Urinary bladder (tissue), 4 donors: ENCODE results near the gene NCOA1. TPM values are rescaled to one million over a fixed set of nuclear protein-coding genes. Genes with fewer than 3 reads are reported as not detected.
A peak's percentile ranks its signal among the peaks of the same experiment; 100 is the strongest.

Experiments used
- DNase-seq: peaks from one replicate; pipeline ENCODE4 v3.0.0-alpha.2; 2015; ENCODE audit errors: extremely low spot score
- H3K27ac ChIP-seq: one replicate; pipeline ENCODE4 v1.5.1; 2013; ENCODE audit warnings: low read depth, mild to moderate bottlenecking, moderate library complexity
- H3K36me3 ChIP-seq: one replicate; pipeline ENCODE4 v1.6.1; 2013; ENCODE audit warnings: mild to moderate bottlenecking, moderate library complexity; ENCODE audit not compliant: insufficient read depth
- H3K4me1 ChIP-seq: one replicate; pipeline ENCODE4 v1.6.1; 2013; ENCODE audit warnings: mild to moderate bottlenecking, moderate library complexity; ENCODE audit not compliant: insufficient read depth
- H3K4me3 ChIP-seq: one replicate; pipeline ENCODE4 v1.5.1; 2013; ENCODE audit warnings: low read depth, low read length
- WGBS: extraction: QIAGEN DNeasy Blood & Tissue Kit; methylation state at CpG from one replicate; pipeline ENCODE4 v1.1.7; 2013; 5-methylcytosine and 5-hydroxymethylcytosine counted together
- polyA plus RNA-seq: library from polyadenylated mRNA; stranded (reverse); fragments of 200-250 nt; gene quantifications from one replicate; pipeline ENCODE4 v1.2.3, GENCODE V29; 2013
- total RNA-seq: library from RNA; depleted of rRNA; stranded (reverse); fragments of >200 nt; gene quantifications from one replicate; pipeline ENCODE4 v1.2.3, GENCODE V29; 2014
- donor health status: healthy with polysubstance abuse.
- donor health status: healthy.

The NCOA1 gene
- total and polyA plus RNA-seq, 2 donors: 24.4 to 107 TPM

DNA sequence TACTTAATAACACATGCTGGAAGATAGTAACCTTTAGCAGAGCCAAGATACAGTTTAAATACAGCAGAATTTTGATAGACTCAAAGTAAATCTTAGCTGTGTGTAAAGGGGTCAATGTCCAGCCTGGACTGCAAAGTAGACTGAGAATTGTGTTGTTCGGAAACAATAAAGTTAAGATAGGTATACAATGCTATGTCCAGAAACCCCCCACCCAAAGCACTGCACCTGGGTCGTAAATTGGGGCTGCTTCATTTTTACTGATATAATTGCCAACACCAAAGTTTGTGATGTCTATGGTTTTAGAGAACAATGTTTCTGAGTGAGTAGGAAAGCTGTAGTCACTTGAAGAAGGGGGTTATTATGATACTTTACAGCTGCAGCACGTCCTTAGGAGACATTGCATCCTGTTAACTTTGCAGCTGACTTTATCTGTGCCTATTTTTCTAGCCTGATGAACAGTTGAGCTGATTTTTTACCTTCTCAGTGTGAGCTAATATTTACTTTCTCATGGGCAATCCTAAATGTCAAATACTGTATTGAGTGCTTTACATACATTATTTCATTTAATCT lies 4.3 kb upstream of the NCOA1 start:
- H3K36me3 ChIP-seq: no peaks in the 10 kb centered on the region
- H3K4me3 ChIP-seq: no peak overlapping the region
- WGBS: 84% methylated on average over 3 of the region's 3 CpGs
- no peak for DNase-seq
- no peak overlapping the region for H3K27ac ChIP-seq
- H3K4me1 ChIP-seq: no peaks in the 10 kb centered on the region

GRCh38 chr2:24489465-24490180 lies 1.4 kb upstream of the NCOA1 start:
- Histone ChIP-seq H3K4me3 (no peak overlapping the region), H3K4me1 (no peaks in the 10 kb centered on the region), H3K36me3 (no peaks in the 10 kb centered on the region), H3K27ac (no peak overlapping the region)
- whole genome bisulfite sequencing: 76% methylated on average over 14 of the region's 14 CpGs
- DNase-seq: no peak

DNA sequence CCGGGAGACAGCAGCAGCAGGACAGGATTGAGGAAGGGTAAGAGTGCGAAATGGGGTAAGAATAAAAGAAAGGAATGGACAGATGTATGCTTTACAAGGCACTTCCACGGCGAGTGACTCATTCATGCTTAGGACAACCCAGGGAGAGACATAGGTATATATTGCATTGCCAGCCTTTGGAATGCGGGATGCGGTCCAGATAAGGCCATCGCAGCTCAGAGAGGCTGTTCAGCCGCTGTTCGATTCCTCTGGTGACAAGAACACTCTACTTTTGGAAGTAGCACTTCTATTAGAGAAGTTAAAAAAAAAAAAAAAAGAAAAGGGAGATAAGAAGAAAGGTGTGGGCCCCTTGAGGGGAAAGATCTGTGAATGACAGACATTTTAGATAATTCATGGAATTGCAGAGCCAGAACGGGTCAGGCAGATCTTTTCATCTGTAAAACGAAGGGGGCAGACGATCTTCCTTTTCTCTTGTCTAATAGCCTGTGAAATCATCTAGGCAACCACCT lies 819 bp upstream of the NCOA1 start:
- Histone ChIP-seq H3K27ac (peak overlapping the region; percentile 98), H3K4me3 (peak overlapping the region; percentile 97), H3K36me3 (no peaks in the 10 kb centered on the region), H3K4me1 (no peaks in the 10 kb centered on the region)
- 31% methylated on average over 12 of the region's 12 CpGs for WGBS
- DNase-seq: no peak

GRCh38 chr2:24491542-24492420 lies 727 bp downstream of the NCOA1 start:
- under 1% methylated on average over 100 of the region's 100 CpGs for WGBS
- peak overlapping the region; percentile 97 for H3K4me3 ChIP-seq
- H3K4me1 ChIP-seq: no peaks in the 10 kb centered on the region
- H3K27ac ChIP-seq: peak overlapping the region; percentile 83
- H3K36me3 ChIP-seq: no peaks in the 10 kb centered on the region
- DNase-seq: no peak

- WGBS: 27% methylated on average over 16 of the region's 16 CpGs
Observed at GRCh38 chr2:24492421-24493279, 1.6 kb downstream of the NCOA1 start.

GRCh38 chr2:24493713-24494112 lies 2.7 kb downstream of the NCOA1 start:
- 71% methylated on average over 1 of the region's 1 CpG for WGBS
- no peak overlapping the region for H3K4me3 ChIP-seq
- no peak overlapping the region for H3K27ac ChIP-seq
- H3K4me1 ChIP-seq: no peaks in the 10 kb centered on the region
- H3K36me3 ChIP-seq: no peaks in the 10 kb centered on the region
- DNase-seq: no peak

More at GRCh38 chr2:24492421-24493279, 1.6 kb downstream of the NCOA1 start:
- no peak for DNase-seq
- Histone ChIP-seq H3K4me3 (peak overlapping the region; percentile 97), H3K36me3 (no peaks in the 10 kb centered on the region), H3K27ac (no peak overlapping the region), H3K4me1 (no peaks in the 10 kb centered on the region)

DNA sequence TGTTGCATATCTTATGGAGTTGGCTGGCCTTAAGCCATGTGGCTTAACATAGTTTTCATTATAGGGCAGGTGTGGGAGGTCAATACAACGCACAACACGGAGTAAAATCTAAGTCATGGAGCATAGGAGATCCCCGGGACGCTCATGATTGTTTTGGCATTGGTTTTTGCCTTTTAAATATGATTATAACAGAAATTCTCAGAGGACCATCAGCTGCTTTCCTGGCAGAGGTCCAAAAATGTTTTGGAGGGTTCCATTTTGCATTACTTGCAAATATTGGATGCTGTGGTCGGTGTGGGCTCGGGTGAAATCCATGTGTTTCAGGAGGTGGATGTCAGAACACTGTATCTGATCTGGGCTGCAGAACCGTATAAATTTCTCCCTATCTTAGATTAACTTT lies 3.4 kb downstream of the NCOA1 start:
- no peak for DNase-seq
- H3K27ac ChIP-seq: no peak overlapping the region
- no peak overlapping the region for H3K4me3 ChIP-seq
- WGBS: 84% methylated on average over 7 of the region's 7 CpGs
- no peaks in the 10 kb centered on the region for H3K4me1 ChIP-seq
- H3K36me3 ChIP-seq: no peaks in the 10 kb centered on the region

- H3K27ac ChIP-seq: no peak overlapping the region
- no peak overlapping the region for H3K4me3 ChIP-seq
- 87% methylated on average over 4 of the region's 4 CpGs for WGBS
- DNase-seq: no peak
- H3K36me3 ChIP-seq: no peaks in the 10 kb centered on the region
- no peaks in the 10 kb centered on the region for H3K4me1 ChIP-seq
Observed at GRCh38 chr2:24495451-24495850, 4.4 kb downstream of the NCOA1 start.

- no peak for DNase-seq
- no peaks in the 10 kb centered on the region for H3K36me3 ChIP-seq
- H3K27ac ChIP-seq: no peak overlapping the region
- no peak overlapping the region for H3K4me3 ChIP-seq
- H3K4me1 ChIP-seq: no peaks in the 10 kb centered on the region
- WGBS: 92% methylated on average over 4 of the region's 4 CpGs
Observed at GRCh38 chr2:24496959-24497358, 5.9 kb downstream of the NCOA1 start.

DNA sequence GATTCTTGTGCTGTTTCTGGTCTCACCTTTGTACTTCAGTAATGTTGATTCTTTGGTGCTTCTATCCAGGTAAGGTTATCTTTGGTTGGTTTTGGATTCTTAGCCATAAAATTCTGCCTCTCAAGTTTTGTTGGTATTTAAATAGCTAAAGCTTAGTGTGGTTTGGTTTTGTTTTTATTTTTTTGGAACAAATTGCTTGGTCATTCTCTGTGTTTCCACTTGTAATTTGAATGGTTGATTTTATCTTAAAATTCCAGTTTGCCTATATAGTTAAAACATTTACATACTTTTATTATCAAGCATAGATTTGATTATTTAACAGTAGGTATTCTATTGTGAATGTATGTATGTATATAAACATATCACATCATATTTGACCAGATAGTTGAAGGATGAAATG lies 6.6 kb downstream of the NCOA1 start:
- no peak overlapping the region for H3K27ac ChIP-seq
- H3K36me3 ChIP-seq: no peaks in the 10 kb centered on the region
- DNase-seq: no peak
- H3K4me3 ChIP-seq: no peak overlapping the region
- H3K4me1 ChIP-seq: no peaks in the 10 kb centered on the region

- no peak for DNase-seq
- Histone ChIP-seq H3K4me1 (no peaks in the 10 kb centered on the region), H3K4me3 (no peak overlapping the region), H3K27ac (no peak overlapping the region), H3K36me3 (no peaks in the 10 kb centered on the region)
- 96% methylated on average over 4 of the region's 4 CpGs for WGBS
Observed at GRCh38 chr2:24498121-24498520, 7.1 kb downstream of the NCOA1 start.

DNA sequence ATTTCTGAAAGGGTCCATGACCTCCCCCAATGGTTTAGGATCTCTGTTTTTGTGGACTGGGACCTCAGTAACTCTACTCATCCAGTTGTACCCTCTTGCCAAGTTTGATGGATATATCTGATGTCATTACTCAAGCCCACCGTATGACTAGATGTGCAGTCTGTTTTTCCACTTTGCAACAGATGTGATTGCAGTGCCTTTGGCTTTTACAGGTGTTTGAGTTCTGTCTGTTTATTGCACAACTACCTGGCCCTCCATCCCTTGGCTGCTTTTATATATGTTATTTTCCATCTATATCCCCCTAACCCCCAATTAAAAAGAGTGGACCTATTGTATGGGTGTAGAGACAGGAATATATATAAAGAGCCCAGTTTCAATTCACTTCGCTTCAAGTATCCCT lies 10.8 kb downstream of the NCOA1 start:
- H3K27ac ChIP-seq: no peak overlapping the region
- H3K36me3 ChIP-seq: no peaks in the 10 kb centered on the region
- 83% methylated on average over 2 of the region's 2 CpGs for WGBS
- no peak for DNase-seq
- H3K4me1 ChIP-seq: no peaks in the 10 kb centered on the region
- H3K4me3 ChIP-seq: no peak overlapping the region
